ENCODE results near the gene DTX3. TPM values are rescaled to one million over a fixed set of nuclear protein-coding genes. Genes with fewer than 3 reads are reported as not detected.
A peak's percentile ranks its signal among the peaks of the same experiment; 100 is the strongest.
"Not testable (repeated sequence)": the region's sequence is repeated elsewhere in the genome, so short reads cannot be mapped to it uniquely, and the experiment has no call there.

DTX3 gene
- total RNA-seq, 1 experiment from 2014 or later, result 11.9 TPM

- Histone ChIP-seq H3K9ac (ENCODE audit: low read length) (no peak overlapping the region), H3K9me3 (ENCODE audit: low read length) (no peaks in the 10 kb centered on the region), H3K36me3 (ENCODE audit: low read depth, low read length) (no peaks in the 10 kb centered on the region), H3K27me3 (ENCODE audit: low read length) (peaks cover 6% of the 10 kb centered on the region; the same call in 1 of the 2 replicates), H3K79me2 (ENCODE audit: low read length) (no peaks in the 10 kb centered on the region), H3K4me1 (ENCODE audit: insufficient read depth, low read length) (no peaks in the 10 kb centered on the region), H3K9me2 (replicated peaks; ENCODE audit: low read length) (no peaks in the 10 kb centered on the region), H3F3A (ENCODE audit: low read length, unreplicated experiment) (no peaks in the 10 kb centered on the region), H3K4me2 (ENCODE audit: low read length) (no peak overlapping the region), H3K4me3 (ENCODE audit: low read length) (no peak overlapping the region), H3K27ac (ENCODE audit: low read length) (no peak overlapping the region), H2AFZ (ENCODE audit: low read length) (no peak overlapping the region), H4K20me1 (ENCODE audit: low read length) (no peaks in the 10 kb centered on the region)
- POLR2A ChIA-PET (ENCODE audit: unreplicated experiment), result no interaction called here
- CTCF ChIA-PET, result no interaction called here
- intact Hi-C loops (cut with micrococcal nuclease), result no loop called here
- TF ChIP-seq EZH2phosphoT487 (IDR thresholded peaks at IDR 0.05; ENCODE audit: borderline replicate concordance, low read length), result no peak
- no peak for TF ChIP-seq CTCF (conservative IDR thresholded peaks at IDR 0.05; ENCODE audit: low read depth, low read length)
- TF ChIP-seq EZH2 (IDR thresholded peaks at IDR 0.05; ENCODE audit: low read length, unreplicated experiment), result no peak
- ATAC-seq (no peak), DNase-seq (no peak)
- no TSS peak for BruUV-seq (replicated peaks)
Observed at GRCh38 chr12:57558864-57559263, 45.8 kb upstream of the DTX3 start.

- Histone ChIP-seq H3K27me3 (ENCODE audit: low read length) (peaks cover 12% of the 10 kb centered on the region; the same call in 1 of the 2 replicates), H3K9me2 (replicated peaks; ENCODE audit: low read length) (no peaks in the 10 kb centered on the region), H3K79me2 (ENCODE audit: low read length) (no peaks in the 10 kb centered on the region), H3F3A (ENCODE audit: low read length, unreplicated experiment) (no peaks in the 10 kb centered on the region), H3K4me3 (ENCODE audit: low read length) (no peak overlapping the region), H3K4me1 (ENCODE audit: insufficient read depth, low read length) (no peaks in the 10 kb centered on the region), H3K9me3 (ENCODE audit: low read length) (no peaks in the 10 kb centered on the region), H3K27ac (ENCODE audit: low read length) (no peak overlapping the region), H2AFZ (ENCODE audit: low read length) (no peak overlapping the region), H4K20me1 (ENCODE audit: low read length) (no peaks in the 10 kb centered on the region), H3K9ac (ENCODE audit: low read length) (no peak overlapping the region), H3K36me3 (ENCODE audit: low read depth, low read length) (no peaks in the 10 kb centered on the region), H3K4me2 (ENCODE audit: low read length) (no peak overlapping the region)
- TF ChIP-seq EZH2 (IDR thresholded peaks at IDR 0.05; ENCODE audit: low read length, unreplicated experiment) (no peak), CTCF (conservative IDR thresholded peaks at IDR 0.05; ENCODE audit: low read depth, low read length) (no peak), EZH2phosphoT487 (IDR thresholded peaks at IDR 0.05; ENCODE audit: borderline replicate concordance, low read length) (no peak)
- ChIA-PET CTCF (no interaction called here), POLR2A (ENCODE audit: unreplicated experiment) (no interaction called here)
- intact Hi-C loops (cut with micrococcal nuclease), result no loop called here
- no peak for DNase-seq
- no peak for ATAC-seq
- BruUV-seq (replicated peaks), result no TSS peak
Observed at GRCh38 chr12:57560516-57560915, 44.1 kb upstream of the DTX3 start.

- peak; percentile 27 for DNase-seq
Observed at GRCh38 chr12:57561117-57561516, 43.5 kb upstream of the DTX3 start.

More at GRCh38 chr12:57561117-57561516, 43.5 kb upstream of the DTX3 start:
- intact Hi-C loops (cut with micrococcal nuclease); H3K36me3 ChIP-seq (ENCODE audit: low read depth, low read length); POLR2A ChIA-PET (ENCODE audit: unreplicated experiment); CTCF ChIA-PET; H3K79me2 ChIP-seq (ENCODE audit: low read length); H3K4me3 ChIP-seq (ENCODE audit: low read length); H3K4me1 ChIP-seq (ENCODE audit: insufficient read depth, low read length); H3K4me2 ChIP-seq (ENCODE audit: low read length); H4K20me1 ChIP-seq (ENCODE audit: low read length); H3K9me2 ChIP-seq (replicated peaks; ENCODE audit: low read length); H3K9me3 ChIP-seq (ENCODE audit: low read length); H3K27ac ChIP-seq (ENCODE audit: low read length); H3F3A ChIP-seq (ENCODE audit: low read length, unreplicated experiment); H2AFZ ChIP-seq (ENCODE audit: low read length); H3K9ac ChIP-seq (ENCODE audit: low read length); BruUV-seq (replicated peaks): not testable (repeated sequence)
- H3K27me3 ChIP-seq (ENCODE audit: low read length), result peaks cover 12% of the 10 kb centered on the region; the same call in 1 of the 2 replicates
- 0 out of 2 replicates have a peak, but pooled peaks have one; percentile 50 for ATAC-seq
